Endodermal cell (in vitro differentiated cells): ENCODE results near the gene KAT2A. TPM values are rescaled to one million over a fixed set of nuclear protein-coding genes. Genes with fewer than 3 reads are reported as not detected.

Source experiments
- DNase-seq: peaks from one replicate; pipeline ENCODE4 v3.0.0-alpha.2; 2017
- H3K27ac ChIP-seq: 2 replicates; pipeline ENCODE4 v1.5.1; 2013; ENCODE audit warnings: mild to moderate bottlenecking, low read depth, low read length, moderate library complexity
- H3K27me3 ChIP-seq: 2 replicates; pipeline ENCODE4 v1.6.1; 2013; ENCODE audit warnings: mild to moderate bottlenecking, low read length, moderate library complexity; ENCODE audit not compliant: insufficient read depth, control insufficient read depth, poor library complexity, severe bottlenecking
- H3K36me3 ChIP-seq: 2 replicates; pipeline ENCODE4 v1.7.0; 2013; ENCODE audit warnings: mild to moderate bottlenecking, low read length, moderate library complexity; ENCODE audit not compliant: control insufficient read depth, insufficient read depth
- H3K4me1 ChIP-seq: one replicate; pipeline ENCODE4 v1.7.0; 2013; ENCODE audit warnings: low read length; ENCODE audit not compliant: control insufficient read depth, insufficient read depth
- H3K4me3 ChIP-seq: 2 replicates; pipeline ENCODE4 v1.5.1; 2013; ENCODE audit warnings: mild to moderate bottlenecking, low read length, moderate library complexity
- H3K9ac ChIP-seq: 2 replicates; pipeline ENCODE4 v1.6.1; 2013; ENCODE audit warnings: mild to moderate bottlenecking, low read length, moderate library complexity; ENCODE audit not compliant: poor library complexity, severe bottlenecking; ENCODE audit errors: extremely low read depth
- H3K9me3 ChIP-seq: 2 replicates; pipeline ENCODE4 v1.6.1; 2013; ENCODE audit warnings: mild to moderate bottlenecking, low read length, moderate library complexity; ENCODE audit not compliant: control insufficient read depth
- H3K27ac Mint-ChIP-seq: 2 replicates; pipeline ENCODE4 v1.8.0; 2020; ENCODE audit warnings: mixed read lengths
- H3K27me3 Mint-ChIP-seq: 2 replicates; pipeline ENCODE4 v1.8.0; 2021; ENCODE audit warnings: mild to moderate bottlenecking, mixed read lengths; ENCODE audit not compliant: insufficient read depth
- H3K36me3 Mint-ChIP-seq: 2 replicates; pipeline ENCODE4 v1.8.0; 2020; ENCODE audit warnings: low read depth, mixed read lengths
- H3K4me1 Mint-ChIP-seq: 2 replicates; pipeline ENCODE4 v1.8.0; 2020; ENCODE audit warnings: mixed read lengths
- H3K4me3 Mint-ChIP-seq: 2 replicates; pipeline ENCODE4 v1.8.0; 2020; ENCODE audit warnings: mild to moderate bottlenecking, moderate library complexity, mixed read lengths
- H3K9me3 Mint-ChIP-seq: 2 replicates; pipeline ENCODE4 v1.8.0; 2020; ENCODE audit warnings: mild to moderate bottlenecking, mixed read lengths
- CTCF ChIP-seq: fragments of 200-600 bp; sonication (generic); conservative IDR thresholded peaks from 2 replicates; pipeline ENCODE4 v1.5.0; 2021; ENCODE audit warnings: antibody characterized with exemption, mild to moderate bottlenecking
- WGBS, 2 experiments: methylation state at CpG; one replicate each; pipeline versions ENCODE4 v1.1.5 to v1.1.7; 2013; ENCODE audit warnings: missing lambda C conversion rate in 2 of 2, mixed read lengths in 1 of 2; ENCODE audit not compliant: insufficient coverage in 1 of 2, insufficient read length in 1 of 2; 5-methylcytosine and 5-hydroxymethylcytosine counted together
- total RNA-seq, 2 donors: library from RNA; stranded (reverse); fragmentation: NEBNext Ultra II Directional in 1 of 2; extraction: Animal tissue kit (Norgen Biotek cat#: 25700) in 1 of 2; gene quantifications; 2 replicates in 1 of 2; 3 replicates in 1 of 2; pipeline ENCODE4 v1.2.1, GENCODE V29; 2021

The KAT2A gene
- total RNA-seq, 2 donors from 2014 or later: 48.0 to 57.6 TPM

GRCh38 chr17:42072323-42073187, 48.6 kb downstream of the KAT2A start:
- Mint-ChIP-seq H3K27me3 (peaks cover 32% of the 10 kb centered on the region), H3K36me3 (no peaks in the 10 kb centered on the region), H3K4me3 (peak overlapping the region; percentile 48), H3K4me1 (peaks cover 3% of the 10 kb centered on the region), H3K9me3 (no peaks in the 10 kb centered on the region), H3K27ac (no peak overlapping the region)
- H3K27me3 ChIP-seq: peaks cover 32% of the 10 kb centered on the region
- no peaks in the 10 kb centered on the region for H3K4me1 ChIP-seq
- H3K9ac ChIP-seq: no peak overlapping the region
- no peaks in the 10 kb centered on the region for H3K36me3 ChIP-seq
- no peak overlapping the region for H3K27ac ChIP-seq
- peak; percentile 84 for DNase-seq
- H3K9me3 ChIP-seq: no peaks in the 10 kb centered on the region
- H3K4me3 ChIP-seq: peak overlapping the region; percentile 75
- TF ChIP-seq CTCF: peak; percentile 34
- WGBS, 2 experiments: 10 to 23% methylated on average over 14 to 67 of the region's 67 CpGs

GRCh38 chr17:42071810-42072209, 49.4 kb downstream of the KAT2A start:
- H3K9ac ChIP-seq: no peak overlapping the region
- Mint-ChIP-seq H3K27ac (no peak overlapping the region), H3K9me3 (no peaks in the 10 kb centered on the region), H3K27me3 (peaks cover 32% of the 10 kb centered on the region), H3K4me3 (peak overlapping the region; percentile 48), H3K36me3 (no peaks in the 10 kb centered on the region), H3K4me1 (peaks cover 5% of the 10 kb centered on the region)
- H3K27me3 ChIP-seq: peaks cover 32% of the 10 kb centered on the region
- no peaks in the 10 kb centered on the region for H3K36me3 ChIP-seq
- no peak overlapping the region for H3K27ac ChIP-seq
- no peaks in the 10 kb centered on the region for H3K4me1 ChIP-seq
- peak overlapping the region; percentile 75 for H3K4me3 ChIP-seq
- 0 to 20% methylated on average over 1 of the region's 3 CpGs for WGBS, 2 experiments
- no peak for DNase-seq
- no peaks in the 10 kb centered on the region for H3K9me3 ChIP-seq
- no peak for TF ChIP-seq CTCF

GRCh38 chr17:42068979-42069378, 52.2 kb downstream of the KAT2A start:
- peak; percentile 77 for DNase-seq

More at GRCh38 chr17:42068979-42069378, 52.2 kb downstream of the KAT2A start:
- Histone ChIP-seq H3K27ac (no peak overlapping the region), H3K9ac (no peak overlapping the region), H3K4me3 (no peak overlapping the region), H3K36me3 (no peaks in the 10 kb centered on the region), H3K27me3 (peaks cover 32% of the 10 kb centered on the region), H3K4me1 (no peaks in the 10 kb centered on the region), H3K9me3 (no peaks in the 10 kb centered on the region)
- H3K4me1 Mint-ChIP-seq: peaks cover 7% of the 10 kb centered on the region
- no peaks in the 10 kb centered on the region for H3K36me3 Mint-ChIP-seq
- no peak overlapping the region for H3K4me3 Mint-ChIP-seq
- peaks cover 36% of the 10 kb centered on the region for H3K27me3 Mint-ChIP-seq
- 79 to 100% methylated on average over 2 to 3 of the region's 3 CpGs for WGBS, 2 experiments
- H3K27ac Mint-ChIP-seq: no peak overlapping the region
- H3K9me3 Mint-ChIP-seq: no peaks in the 10 kb centered on the region
- no peak for TF ChIP-seq CTCF
